ENCODE results near the gene DPYD.

Gene DPYD

GRCh38 chr1:97647776-97648175 lies 273.1 kb downstream of the DPYD start:
- no peak overlapping the region for H3K14ac ChIP-seq (ENCODE audit: low read length)
- H2BK15ac ChIP-seq (ENCODE audit: low read length): no peak overlapping the region
- H3K18ac ChIP-seq (ENCODE audit: low read length): no peak overlapping the region
- no peak overlapping the region for H3K27ac ChIP-seq (replicated peaks; ENCODE audit: low read length)
- H3K9ac ChIP-seq (ENCODE audit: low read depth, low read length, poor library complexity): no peak overlapping the region
- H3K4me2 ChIP-seq (ENCODE audit: insufficient read depth, low read length, poor library complexity, severe bottlenecking): no peak overlapping the region
- no peaks in the 10 kb centered on the region for H3K79me1 ChIP-seq (ENCODE audit: low read depth, low read length)
- peaks cover 2 to 8% of the 10 kb centered on the region in 2 donors for H3K9me3 ChIP-seq (replicated peaks in 1 of 2; ENCODE audit: control insufficient read depth in 2 of 2, insufficient read depth in 1 of 2, low read depth in 1 of 2, low read length in 2 of 2)
- no peak overlapping the region for H2AK5ac ChIP-seq (ENCODE audit: low read depth, low read length)
- H3K4ac ChIP-seq (ENCODE audit: low read length): no peak overlapping the region
- H2BK120ac ChIP-seq (ENCODE audit: low read depth, low read length): no peak overlapping the region
- no peak overlapping the region for H3K4me3 ChIP-seq (ENCODE audit: low read length in 2 of 2)
- H2BK5ac ChIP-seq (ENCODE audit: low read length): no peak overlapping the region
- no peak overlapping the region for H2AFZ ChIP-seq (ENCODE audit: low read length)
- H3K36me3 ChIP-seq (replicated peaks in 1 of 2; ENCODE audit: control insufficient read depth in 2 of 2, insufficient read depth in 2 of 2, low read length in 2 of 2): no peaks in the 10 kb centered on the region
- H3K4me1 ChIP-seq (ENCODE audit: control insufficient read depth in 2 of 2, insufficient read depth in 1 of 2, low read depth in 1 of 2, low read length in 2 of 2): peaks cover 0 to 2% of the 10 kb centered on the region in 2 donors
- no peak overlapping the region for H2BK12ac ChIP-seq (ENCODE audit: low read length)
- no peak overlapping the region for H4K91ac ChIP-seq (ENCODE audit: low read depth, low read length, poor library complexity)
- no peak for DNase-seq (ENCODE audit: low spot score)
- no peak overlapping the region for H3K23ac ChIP-seq (ENCODE audit: low read depth, low read length, poor library complexity)
- H3K27me3 ChIP-seq (ENCODE audit: control insufficient read depth in 3 of 3, insufficient read depth in 3 of 3, low read depth in 1 of 3, low read length in 3 of 3): no peaks in the 10 kb centered on the region
- no peak overlapping the region for H4K8ac ChIP-seq (ENCODE audit: low read depth, low read length)

GRCh38 chr1:97646071-97646470 lies 274.8 kb downstream of the DPYD start:
- no peaks in the 10 kb centered on the region for H3K79me1 ChIP-seq (ENCODE audit: low read depth, low read length)
- H2BK12ac ChIP-seq (ENCODE audit: low read length): no peak overlapping the region
- DNase-seq (ENCODE audit: low spot score): no peak
- H2BK120ac ChIP-seq (ENCODE audit: low read depth, low read length): no peak overlapping the region
- H3K4me3 ChIP-seq (ENCODE audit: low read length in 2 of 2): no peak overlapping the region
- no peak overlapping the region for H3K23ac ChIP-seq (ENCODE audit: low read depth, low read length, poor library complexity)
- H3K9ac ChIP-seq (ENCODE audit: low read depth, low read length, poor library complexity): no peak overlapping the region
- peaks cover 0 to 2% of the 10 kb centered on the region in 2 donors for H3K4me1 ChIP-seq (ENCODE audit: control insufficient read depth in 2 of 2, insufficient read depth in 1 of 2, low read depth in 1 of 2, low read length in 2 of 2)
- no peak overlapping the region for H2AK5ac ChIP-seq (ENCODE audit: low read depth, low read length)
- H4K8ac ChIP-seq (ENCODE audit: low read depth, low read length): no peak overlapping the region
- H3K4ac ChIP-seq (ENCODE audit: low read length): no peak overlapping the region
- no CpG with 5 or more reads among the region's 1 CpG for WGBS, 2 donors (ENCODE audit: extremely low coverage in 2 of 2, insufficient read length in 2 of 2, insufficient replicate concordance in 1 of 2)
- H3K27ac ChIP-seq (replicated peaks; ENCODE audit: low read length): no peak overlapping the region
- peaks cover 2 to 8% of the 10 kb centered on the region in 2 donors for H3K9me3 ChIP-seq (replicated peaks in 1 of 2; ENCODE audit: control insufficient read depth in 2 of 2, insufficient read depth in 1 of 2, low read depth in 1 of 2, low read length in 2 of 2)
- no peak overlapping the region for H2BK5ac ChIP-seq (ENCODE audit: low read length)
- H4K91ac ChIP-seq (ENCODE audit: low read depth, low read length, poor library complexity): no peak overlapping the region
- no peak overlapping the region for H2AFZ ChIP-seq (ENCODE audit: low read length)
- H3K27me3 ChIP-seq (ENCODE audit: control insufficient read depth in 3 of 3, insufficient read depth in 3 of 3, low read depth in 1 of 3, low read length in 3 of 3): no peaks in the 10 kb centered on the region
- no peak overlapping the region for H3K14ac ChIP-seq (ENCODE audit: low read length)
- H3K18ac ChIP-seq (ENCODE audit: low read length): no peak overlapping the region
- H2BK15ac ChIP-seq (ENCODE audit: low read length): no peak overlapping the region
- H3K4me2 ChIP-seq (ENCODE audit: insufficient read depth, low read length, poor library complexity, severe bottlenecking): no peak overlapping the region
- no peaks in the 10 kb centered on the region for H3K36me3 ChIP-seq (replicated peaks in 1 of 2; ENCODE audit: control insufficient read depth in 2 of 2, insufficient read depth in 2 of 2, low read length in 2 of 2)

GRCh38 chr1:97640677-97641076 lies 280.2 kb downstream of the DPYD start:
- Histone ChIP-seq H3K27me3 (ENCODE audit: control insufficient read depth in 3 of 3, insufficient read depth in 3 of 3, low read depth in 1 of 3, low read length in 3 of 3) (no peaks in the 10 kb centered on the region), H2AFZ (ENCODE audit: low read length) (no peak overlapping the region), H3K9me3 (replicated peaks in 1 of 2; ENCODE audit: control insufficient read depth in 2 of 2, insufficient read depth in 1 of 2, low read depth in 1 of 2, low read length in 2 of 2) (peaks cover 0 to 2% of the 10 kb centered on the region in 2 donors), H3K14ac (ENCODE audit: low read length) (no peak overlapping the region), H3K23ac (ENCODE audit: low read depth, low read length, poor library complexity) (no peak overlapping the region), H4K8ac (ENCODE audit: low read depth, low read length) (no peak overlapping the region), H4K91ac (ENCODE audit: low read depth, low read length, poor library complexity) (no peak overlapping the region), H3K36me3 (replicated peaks in 1 of 2; ENCODE audit: control insufficient read depth in 2 of 2, insufficient read depth in 2 of 2, low read length in 2 of 2) (no peaks in the 10 kb centered on the region), H3K4me3 (ENCODE audit: low read length in 2 of 2) (no peak overlapping the region), H3K4me2 (ENCODE audit: insufficient read depth, low read length, poor library complexity, severe bottlenecking) (no peak overlapping the region), H3K9ac (ENCODE audit: low read depth, low read length, poor library complexity) (no peak overlapping the region), H3K4ac (ENCODE audit: low read length) (no peak overlapping the region), H3K18ac (ENCODE audit: low read length) (no peak overlapping the region), H2AK5ac (ENCODE audit: low read depth, low read length) (no peak overlapping the region), H2BK12ac (ENCODE audit: low read length) (no peak overlapping the region), H2BK15ac (ENCODE audit: low read length) (no peak overlapping the region), H2BK120ac (ENCODE audit: low read depth, low read length) (no peak overlapping the region), H3K27ac (replicated peaks; ENCODE audit: low read length) (no peak overlapping the region), H3K79me1 (ENCODE audit: low read depth, low read length) (no peaks in the 10 kb centered on the region), H2BK5ac (ENCODE audit: low read length) (no peak overlapping the region), H3K4me1 (ENCODE audit: control insufficient read depth in 2 of 2, insufficient read depth in 1 of 2, low read depth in 1 of 2, low read length in 2 of 2) (no peaks in the 10 kb centered on the region)
- DNase-seq (ENCODE audit: low spot score): no peak

- no peaks in the 10 kb centered on the region for H3K27me3 ChIP-seq (ENCODE audit: control insufficient read depth in 3 of 3, insufficient read depth in 3 of 3, low read depth in 1 of 3, low read length in 3 of 3)
- H3K18ac ChIP-seq (ENCODE audit: low read length): no peak overlapping the region
- no peak overlapping the region for H3K4me2 ChIP-seq (ENCODE audit: insufficient read depth, low read length, poor library complexity, severe bottlenecking)
- no peak overlapping the region for H2BK120ac ChIP-seq (ENCODE audit: low read depth, low read length)
- H3K4me1 ChIP-seq (ENCODE audit: control insufficient read depth in 2 of 2, insufficient read depth in 1 of 2, low read depth in 1 of 2, low read length in 2 of 2): peaks cover 0 to 1% of the 10 kb centered on the region in 2 donors
- no peak for DNase-seq (ENCODE audit: low spot score)
- H3K9ac ChIP-seq (ENCODE audit: low read depth, low read length, poor library complexity): no peak overlapping the region
- no peak overlapping the region for H2BK5ac ChIP-seq (ENCODE audit: low read length)
- no peak overlapping the region for H2AFZ ChIP-seq (ENCODE audit: low read length)
- H4K91ac ChIP-seq (ENCODE audit: low read depth, low read length, poor library complexity): no peak overlapping the region
- no peak overlapping the region for H3K4ac ChIP-seq (ENCODE audit: low read length)
- no peak overlapping the region for H3K27ac ChIP-seq (replicated peaks; ENCODE audit: low read length)
- H3K23ac ChIP-seq (ENCODE audit: low read depth, low read length, poor library complexity): no peak overlapping the region
- H3K14ac ChIP-seq (ENCODE audit: low read length): no peak overlapping the region
- H4K8ac ChIP-seq (ENCODE audit: low read depth, low read length): no peak overlapping the region
- no peak overlapping the region for H3K4me3 ChIP-seq (ENCODE audit: low read length in 2 of 2)
- no peak overlapping the region for H2BK15ac ChIP-seq (ENCODE audit: low read length)
- no peaks in the 10 kb centered on the region for H3K9me3 ChIP-seq (replicated peaks in 1 of 2; ENCODE audit: control insufficient read depth in 2 of 2, insufficient read depth in 1 of 2, low read depth in 1 of 2, low read length in 2 of 2)
- H3K79me1 ChIP-seq (ENCODE audit: low read depth, low read length): no peaks in the 10 kb centered on the region
- H2BK12ac ChIP-seq (ENCODE audit: low read length): no peak overlapping the region
- H3K36me3 ChIP-seq (replicated peaks in 1 of 2; ENCODE audit: control insufficient read depth in 2 of 2, insufficient read depth in 2 of 2, low read length in 2 of 2): no peaks in the 10 kb centered on the region
- no peak overlapping the region for H2AK5ac ChIP-seq (ENCODE audit: low read depth, low read length)
Measured at GRCh38 chr1:97636941-97637340, 283.9 kb downstream of the DPYD start.

Data from neuronal stem cell (in vitro differentiated cells).